Measurements from ENCODE around the gene DDTL. TPM values are rescaled to one million over a fixed set of nuclear protein-coding genes. Genes with fewer than 3 reads are reported as not detected.
"Not testable (repeated sequence)": the region's sequence is repeated elsewhere in the genome, so short reads cannot be mapped to it uniquely, and the experiment has no call there.

The DDTL gene
- total RNA-seq, 1 donor from 2014 or later = 3.6 TPM

DNA sequence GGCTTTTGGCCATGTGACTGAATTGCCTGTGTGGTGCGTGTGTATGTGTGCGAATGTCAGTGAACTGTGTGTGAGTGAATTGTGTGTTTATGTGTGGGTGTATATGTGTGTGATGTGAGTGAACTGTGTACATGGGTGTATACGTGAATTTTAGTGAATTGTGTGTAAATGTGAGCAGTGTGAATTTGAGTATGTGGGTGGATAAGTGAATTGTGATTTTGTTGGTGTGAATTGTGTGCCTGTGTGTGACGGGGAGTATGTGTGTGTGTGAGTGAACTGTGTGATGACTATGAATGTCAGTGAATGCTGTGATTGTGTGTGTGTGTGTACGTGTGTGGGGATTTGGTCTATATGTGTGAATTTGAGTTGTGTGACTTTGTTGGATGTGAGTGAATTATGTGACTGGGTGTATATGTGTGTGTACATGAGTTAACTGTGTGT, 3.5 kb downstream of the DDTL start:
- DNase-seq (ENCODE audit: low spot score) = no peak

DNA sequence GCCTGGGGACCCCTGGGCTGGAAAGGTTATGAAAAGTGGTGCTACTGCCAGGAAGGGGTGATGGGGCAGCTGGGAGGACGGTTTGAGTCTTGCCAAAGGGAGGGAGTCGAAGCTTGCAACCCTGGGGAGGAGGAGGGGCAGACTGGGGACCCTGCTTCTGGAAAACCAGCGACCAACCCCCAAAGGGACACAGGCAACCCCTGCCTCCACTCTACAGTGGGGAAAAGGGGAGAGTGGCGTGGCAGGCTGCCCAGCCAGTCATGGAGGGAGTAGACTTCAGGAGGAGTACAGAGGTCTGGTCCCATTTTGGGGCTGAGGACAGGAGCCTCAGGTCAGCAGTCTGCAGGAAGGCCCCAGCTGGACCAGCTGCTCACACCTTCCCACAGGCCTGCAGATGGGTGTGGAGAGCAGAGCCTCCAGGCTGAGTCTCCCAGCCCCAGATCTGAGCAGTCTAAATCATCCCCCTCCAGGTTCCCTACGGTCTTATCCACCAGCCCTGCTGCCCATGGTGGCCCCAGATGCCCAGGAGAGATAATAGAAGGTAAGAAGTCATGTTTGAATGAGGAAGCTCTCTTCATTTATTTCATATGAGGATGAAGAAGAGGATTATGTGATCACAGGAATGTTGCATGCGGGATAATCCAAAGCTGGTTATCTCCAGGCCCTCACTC, 4.3 kb downstream of the DDTL start:
- no peak for DNase-seq (ENCODE audit: low spot score)

DNA sequence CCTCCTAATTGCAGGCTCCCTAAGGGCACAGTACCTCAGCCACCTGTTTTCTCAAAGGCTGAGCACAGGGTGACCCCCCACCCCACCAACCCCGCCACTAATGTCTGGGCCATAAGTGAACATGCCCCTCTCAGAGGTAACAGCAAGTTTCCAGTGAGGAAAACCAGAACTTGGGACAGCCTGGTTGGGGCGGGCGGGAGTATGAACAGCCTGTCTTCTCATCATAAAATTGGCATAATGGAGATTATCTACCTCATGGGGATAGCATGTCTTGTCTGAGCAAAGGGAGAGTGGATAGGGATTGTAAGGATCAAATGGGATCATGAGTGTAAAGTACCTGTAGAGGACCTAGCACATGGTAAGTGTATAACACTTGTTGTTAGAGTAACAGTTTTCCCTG, 5.2 kb downstream of the DDTL start:
- not testable (repeated sequence) for DNase-seq (ENCODE audit: low spot score)

DNA sequence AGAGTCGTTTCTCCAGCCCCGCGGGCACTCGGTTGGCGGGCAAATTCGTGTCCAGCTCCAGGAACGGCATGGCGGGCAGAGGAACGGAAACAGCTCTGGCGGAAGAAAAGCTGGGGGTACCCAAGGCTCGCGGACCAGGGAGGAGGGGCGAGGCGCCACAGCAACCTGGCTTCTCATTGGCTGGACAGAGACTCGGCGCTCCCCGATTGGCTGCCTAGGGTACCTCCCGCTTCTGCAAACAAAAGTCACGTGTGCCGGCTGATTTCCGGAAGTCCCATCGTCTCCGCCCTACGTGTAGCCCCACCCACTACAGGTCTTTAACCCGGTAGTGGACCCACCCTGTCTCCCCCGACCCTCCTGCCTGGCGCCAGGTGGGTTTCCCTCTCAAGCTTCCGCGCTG, 7.7 kb downstream of the DDTL start, which contains the start of gene DDT:
Gene DDT (minus strand): TSS at position 97 of the 400 bp plus-strand sequence. CDS start 27 bp downstream, at position 70.
- DNase-seq (ENCODE audit: low spot score) = not testable (repeated sequence)

GRCh38 chr22:23974836-23975352, 8.2 kb downstream of the DDTL start:
- not testable (repeated sequence) for DNase-seq (ENCODE audit: low spot score)

GRCh38 chr22:23977304-23977703, 10.6 kb downstream of the DDTL start:
- not testable (repeated sequence) for DNase-seq (ENCODE audit: low spot score)

DNA sequence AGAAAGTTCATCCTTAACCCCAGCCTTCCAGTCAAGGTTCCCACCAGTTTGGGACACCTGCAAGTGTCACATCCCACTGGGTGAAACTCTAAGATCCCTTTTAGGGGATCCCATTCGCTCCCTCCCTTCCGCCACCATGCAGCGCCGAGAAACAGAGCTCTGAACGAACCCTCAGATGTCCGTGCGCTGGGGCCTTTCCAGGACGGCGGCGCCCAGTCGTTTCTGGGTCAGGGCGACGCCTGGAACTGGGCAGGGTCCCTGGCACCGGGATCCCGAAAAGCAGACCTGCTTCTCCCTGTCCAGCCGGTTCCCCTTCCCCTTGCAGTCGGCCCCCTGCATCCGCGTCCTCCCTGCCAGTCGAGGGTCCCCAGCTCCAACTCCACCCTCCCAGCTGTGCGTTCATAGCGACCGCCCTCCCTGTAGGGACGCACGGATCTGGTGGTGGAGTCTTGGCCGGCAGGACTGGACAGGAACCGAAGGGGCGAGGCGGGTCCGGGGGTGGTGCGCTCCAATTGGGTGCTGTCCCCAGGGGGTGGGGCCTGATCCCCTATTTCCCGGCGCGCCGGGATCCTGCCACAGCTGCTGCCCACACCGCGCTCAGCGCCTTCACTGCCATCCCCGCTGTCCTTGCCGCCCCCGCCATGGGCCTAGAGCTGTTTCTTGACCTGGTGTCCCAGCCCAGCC, 13.0 kb downstream of the DDTL start, which contains the start of gene GSTT2:
Gene GSTT2 (plus strand): TSS at position 578 of the 684 bp plus-strand sequence.
- not testable (repeated sequence) for DNase-seq (ENCODE audit: low spot score)

DNA sequence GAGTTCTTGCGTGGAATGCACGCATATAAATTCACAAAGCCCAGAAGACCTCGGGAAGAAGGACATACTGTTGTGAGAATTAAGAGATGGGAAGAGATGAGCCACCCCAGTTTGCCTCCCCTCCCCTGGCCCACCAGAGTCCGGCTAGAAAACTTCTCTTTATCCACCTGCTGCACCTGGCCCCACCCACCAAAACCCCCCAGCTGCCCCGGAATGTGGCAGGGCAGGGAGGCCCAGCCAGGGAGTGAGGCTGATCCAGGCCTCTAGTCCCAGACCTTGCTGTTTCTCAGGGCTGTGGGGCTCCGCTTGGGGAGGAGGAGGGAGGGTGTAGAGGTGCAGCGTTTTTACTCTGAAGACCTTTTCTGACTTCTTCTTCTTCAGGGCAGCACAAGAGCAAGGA, 13.9 kb downstream of the DDTL start:
- DNase-seq (ENCODE audit: low spot score) = not testable (repeated sequence)

- peak; percentile 51 for DNase-seq (ENCODE audit: low spot score)
These were observed 17.7 kb downstream of the DDTL start for GRCh38 chr22:23984430-23984829.

DNA sequence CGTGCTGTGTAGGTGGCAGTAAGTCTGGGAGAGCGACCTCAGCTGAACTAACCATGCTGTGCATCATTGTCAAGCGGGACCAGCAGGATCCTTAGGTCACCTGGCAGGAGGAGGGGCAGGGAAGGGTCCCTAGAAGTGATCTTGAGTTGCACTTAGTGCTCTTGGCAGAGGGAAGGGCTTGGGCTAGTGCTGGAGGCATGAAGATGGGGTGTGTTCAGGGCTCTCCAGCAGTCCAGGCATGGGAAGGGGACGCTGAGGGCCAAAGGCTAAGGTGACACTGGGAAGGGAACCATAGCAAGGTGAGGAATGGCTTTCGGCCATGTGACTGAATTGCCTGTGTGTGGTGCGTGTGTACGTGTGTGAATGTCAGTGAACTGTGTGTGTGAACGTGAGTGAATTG, 19.4 kb downstream of the DDTL start:
- DNase-seq (ENCODE audit: low spot score) = not testable (repeated sequence)

GRCh38 chr22:23986538-23987178, 20.0 kb downstream of the DDTL start:
- DNase-seq (ENCODE audit: low spot score) = not testable (repeated sequence)

- DNase-seq (ENCODE audit: low spot score) = not testable (repeated sequence)
These were observed 23.0 kb downstream of the DDTL start for GRCh38 chr22:23989583-23990244.

DNA sequence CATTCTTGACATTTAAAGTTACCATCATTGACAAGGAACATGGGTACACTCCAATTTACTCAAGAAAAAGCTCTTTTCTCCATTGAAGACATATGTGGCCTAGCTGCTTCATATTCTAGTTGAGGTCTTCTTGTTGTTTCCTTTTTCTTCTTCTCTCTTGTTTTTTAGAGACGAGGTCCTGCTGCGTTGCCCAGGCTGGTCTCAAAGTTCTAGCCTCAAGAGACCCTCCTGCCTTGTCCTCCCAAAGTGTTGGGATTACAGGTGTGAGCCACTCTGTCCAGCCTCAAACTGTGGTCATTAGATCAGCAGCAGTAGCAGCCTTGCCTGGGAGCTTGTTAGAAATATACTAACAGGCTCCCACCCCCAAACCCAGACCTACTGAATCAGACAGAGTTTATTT, 26.4 kb downstream of the DDTL start:
- DNase-seq (ENCODE audit: low spot score) = not testable (repeated sequence)

DNA sequence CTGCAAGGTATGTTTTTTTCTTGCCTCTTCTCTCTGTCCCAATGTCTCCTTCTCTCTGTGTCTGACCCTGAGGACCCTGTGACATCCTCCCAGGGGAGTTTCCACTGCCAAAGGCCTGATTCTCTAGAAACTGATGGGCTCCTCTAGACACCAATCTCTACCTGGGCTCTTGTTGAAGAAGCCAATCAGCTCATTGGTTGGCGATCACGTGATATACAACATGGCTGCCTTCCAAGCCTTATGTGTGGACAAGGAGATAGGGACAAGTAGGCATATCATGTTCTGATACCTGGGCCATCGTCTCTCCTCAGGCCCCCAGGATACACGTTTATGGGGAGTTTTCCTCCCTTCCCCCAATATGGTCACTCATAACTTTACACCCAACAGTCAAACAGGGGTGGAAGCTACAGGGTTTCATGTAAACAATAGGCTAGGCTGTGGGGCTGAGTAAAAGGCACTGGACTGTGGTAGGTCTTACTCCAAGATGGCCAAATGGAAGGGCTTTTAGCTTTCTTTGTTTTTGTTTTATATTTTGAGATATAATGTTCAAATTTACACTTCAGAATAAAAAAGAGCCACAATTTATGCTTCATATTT, 27.0 kb downstream of the DDTL start:
- DNase-seq (ENCODE audit: low spot score) = not testable (repeated sequence)

- no peak for DNase-seq (ENCODE audit: low spot score)
These were observed 30.4 kb downstream of the DDTL start for GRCh38 chr22:23997092-23997491.

GRCh38 chr22:23999779-24000178, 33.1 kb downstream of the DDTL start:
- not testable (repeated sequence) for DNase-seq (ENCODE audit: low spot score)

- no peak for DNase-seq (ENCODE audit: low spot score)
These were observed 34.6 kb downstream of the DDTL start for GRCh38 chr22:24001314-24001713.

DNA sequence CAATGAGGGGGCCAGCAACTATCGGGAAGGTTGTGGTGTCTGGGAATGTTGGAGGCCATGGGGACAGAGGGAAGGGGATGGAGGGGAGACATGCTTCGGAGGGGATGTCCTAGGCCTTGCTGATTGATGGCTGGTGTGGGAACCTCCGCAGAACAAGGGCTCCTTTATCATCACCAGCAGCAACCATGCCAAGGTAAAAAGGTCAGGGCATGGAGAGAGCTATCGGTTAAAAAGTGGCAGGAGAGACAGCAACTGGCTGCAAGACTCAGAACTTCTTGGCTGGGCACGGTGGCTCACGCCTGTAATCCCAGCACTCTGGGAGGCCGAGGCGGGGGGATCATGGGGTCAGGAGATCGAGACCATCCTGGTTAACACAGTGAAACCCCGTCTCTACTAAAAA, 35.6 kb downstream of the DDTL start:
- DNase-seq (ENCODE audit: low spot score) = no peak

- no peak for DNase-seq (ENCODE audit: low spot score)
These were observed 36.2 kb downstream of the DDTL start for GRCh38 chr22:24002851-24003250.

DNA sequence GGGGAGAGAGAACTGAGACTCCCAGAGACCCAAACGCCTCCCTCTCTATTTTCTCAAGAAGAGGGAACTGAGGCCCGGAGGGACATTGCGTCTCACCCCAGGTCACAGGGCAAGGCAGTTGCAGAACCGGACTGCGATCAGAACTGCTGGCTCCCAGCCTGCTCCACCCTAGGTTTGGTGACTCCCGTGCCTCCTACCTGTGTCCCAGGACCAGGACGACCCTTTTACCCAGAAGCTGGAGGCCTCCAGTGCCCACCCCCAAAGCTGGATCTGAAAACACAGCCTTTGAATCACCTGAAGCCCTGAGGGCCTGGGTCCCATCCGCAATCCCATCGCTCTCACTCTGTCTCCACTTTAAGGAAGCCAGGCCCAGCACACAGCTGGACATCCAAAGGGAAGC, 37.2 kb downstream of the DDTL start:
- no peak for DNase-seq (ENCODE audit: low spot score)

- DNase-seq (ENCODE audit: low spot score) = no peak
These were observed 38.5 kb downstream of the DDTL start, which contains the start of gene GSTT4 for GRCh38 chr22:24005201-24005600. Gene GSTT4, minus strand, starts transcription at chr22:24005453. Its CDS starts 97 bp downstream, at chr22:24005356.

All from umbilical cord (tissue), 2 donors.